ENCODE results near the gene CAMK4. TPM values are rescaled to one million over a fixed set of nuclear protein-coding genes. Genes with fewer than 3 reads are reported as not detected.

Gene CAMK4
- total RNA-seq, 1 experiment from 2014 or later: 10.2 TPM

- BruUV-seq (replicated peaks): no TSS peak
- ChIA-PET CTCF (no interaction called here), RAD21 (ENCODE audit: low non-redundant PET in 1 of 2, low total read pairs in 2 of 2, uncharacterized antibody in 2 of 2, unreplicated experiment in 2 of 2) (no interaction called here), POLR2A (no interaction called here)
- peaks cover 0 to 14% of the 10 kb centered on the region in 2 experiments; a peak in 2 of 4 replicates for H3K4me1 ChIP-seq (ENCODE audit: control insufficient read depth in 1 of 2, insufficient read depth in 2 of 2, low read length in 2 of 2)
- peaks cover 16% of the 10 kb centered on the region for H3K27me3 ChIP-seq (ENCODE audit: insufficient read depth, low read length)
- H3K9ac ChIP-seq (ENCODE audit: low read length): no peak overlapping the region
- TF ChIP-seq CBX3 (IDR thresholded peaks at IDR 0.05; ENCODE audit: low read depth): no peak
- no peak for TF ChIP-seq ZBTB33 (IDR thresholded peaks at IDR 0.05; ENCODE audit: extremely low read depth, insufficient replicate concordance, low read length)
- TF ChIP-seq POLR2AphosphoS5 (IDR thresholded peaks at IDR 0.05; ENCODE audit: low read depth, low read length): no peak
- no peak for TF ChIP-seq CTCF (IDR thresholded peaks at IDR 0.05 in 2 of 3, conservative IDR thresholded peaks at IDR 0.05 in 1 of 3; ENCODE audit: borderline replicate concordance in 1 of 3, insufficient read depth in 1 of 3, low read depth in 2 of 3, low read length in 2 of 3)
- no peak for TF ChIP-seq JUND (IDR thresholded peaks at IDR 0.05)
- no peak for TF ChIP-seq ELF1 (IDR thresholded peaks at IDR 0.05; ENCODE audit: borderline replicate concordance, low read depth)
- TF ChIP-seq MAX (IDR thresholded peaks at IDR 0.05): no peak
- TF ChIP-seq RAD21 (IDR thresholded peaks at IDR 0.05; ENCODE audit: low read depth): no peak
- TF ChIP-seq SIN3A (IDR thresholded peaks at IDR 0.05; ENCODE audit: low read depth): no peak
- TF ChIP-seq ATF3 (IDR thresholded peaks at IDR 0.05): no peak
- TF ChIP-seq CEBPB (IDR thresholded peaks at IDR 0.05; ENCODE audit: low read depth): no peak
- TF ChIP-seq REST (IDR thresholded peaks at IDR 0.05; ENCODE audit: low read depth): no peak
- TF ChIP-seq EZH2 (IDR thresholded peaks at IDR 0.05): no peak
- TF ChIP-seq YY1 (IDR thresholded peaks at IDR 0.05; ENCODE audit: extremely low read depth, insufficient replicate concordance, low read depth, low read length): no peak
- TF ChIP-seq ZFX (IDR thresholded peaks at IDR 0.05): no peak
- TF ChIP-seq SRF (IDR thresholded peaks at IDR 0.05; ENCODE audit: low read depth): no peak
- TF ChIP-seq POLR2A (IDR thresholded peaks at IDR 0.05; ENCODE audit: borderline replicate concordance, extremely low read depth, insufficient read depth, insufficient read length): no peak
- no peaks in the 10 kb centered on the region for H3K9me3 ChIP-seq (ENCODE audit: control insufficient read depth in 1 of 2, insufficient read depth in 1 of 2, low read depth in 1 of 2, low read length in 2 of 2)
- H3K27ac ChIP-seq (ENCODE audit: low read depth, low read length): no peak overlapping the region
- no peaks in the 10 kb centered on the region for H4K20me1 ChIP-seq (ENCODE audit: insufficient read depth)
- no peaks in the 10 kb centered on the region for H3K79me2 ChIP-seq (ENCODE audit: insufficient read depth, low read length)
- H3K36me3 ChIP-seq (ENCODE audit: control insufficient read depth in 1 of 2, insufficient read depth in 2 of 2, low read length in 2 of 2): no peaks in the 10 kb centered on the region
- H3K9me2 ChIP-seq (ENCODE audit: insufficient read depth): no peaks in the 10 kb centered on the region
- DNase-seq (ENCODE audit: low read depth, low spot score) (no peak), ATAC-seq (no peak)
- H3K4me2 ChIP-seq (ENCODE audit: low read length): no peak overlapping the region
- H3K4me3 ChIP-seq (replicated peaks in 1 of 2; ENCODE audit: low read depth in 1 of 2, low read length in 2 of 2): no peak overlapping the region
- H2AFZ ChIP-seq (ENCODE audit: low read depth, low read length, poor library complexity, severe bottlenecking): no peak overlapping the region
- intact Hi-C loops (cut with micrococcal nuclease): no loop called here
These were observed 4.5 kb downstream of the CAMK4 start for GRCh38 chr5:111228520-111229220.

Measured in HCT116 (cell line).